ENCODE measurements around the gene HIKESHI. TPM values are rescaled to one million over a fixed set of nuclear protein-coding genes. Genes with fewer than 3 reads are reported as not detected.
"Not testable (repeated sequence)": the region's sequence is repeated elsewhere in the genome, so short reads cannot be mapped to it uniquely, and the experiment has no call there.

HIKESHI gene
- total and polyA plus RNA-seq, 2 experiments from 2014 or later = 46.2 to 61.9 TPM

GRCh38 chr11:86341382-86341781 lies 39.3 kb downstream of the HIKESHI start:
- 87% methylated on average over 3 of the region's 3 CpGs for WGBS (ENCODE audit: low lambda C conversion rate, missing lambda C conversion rate)
- H3K27ac ChIP-seq = no peak overlapping the region
- no peaks in the 10 kb centered on the region for H3K9me3 ChIP-seq (ENCODE audit: low read depth)
- no peaks in the 10 kb centered on the region for H3K4me1 ChIP-seq (ENCODE audit: insufficient read depth)
- DNase-seq (ENCODE audit: low spot score) = no peak
- H3K9me2 ChIP-seq (replicated peaks; ENCODE audit: insufficient read depth) = no peaks in the 10 kb centered on the region
- no peak for TF ChIP-seq EZH2phosphoT487 (IDR thresholded peaks at IDR 0.05; ENCODE audit: low read depth, severe bottlenecking, unreplicated experiment)
- no peak for TF ChIP-seq EZH2 (IDR thresholded peaks at IDR 0.05; ENCODE audit: borderline replicate concordance)
- TF ChIP-seq, protein P1, sequence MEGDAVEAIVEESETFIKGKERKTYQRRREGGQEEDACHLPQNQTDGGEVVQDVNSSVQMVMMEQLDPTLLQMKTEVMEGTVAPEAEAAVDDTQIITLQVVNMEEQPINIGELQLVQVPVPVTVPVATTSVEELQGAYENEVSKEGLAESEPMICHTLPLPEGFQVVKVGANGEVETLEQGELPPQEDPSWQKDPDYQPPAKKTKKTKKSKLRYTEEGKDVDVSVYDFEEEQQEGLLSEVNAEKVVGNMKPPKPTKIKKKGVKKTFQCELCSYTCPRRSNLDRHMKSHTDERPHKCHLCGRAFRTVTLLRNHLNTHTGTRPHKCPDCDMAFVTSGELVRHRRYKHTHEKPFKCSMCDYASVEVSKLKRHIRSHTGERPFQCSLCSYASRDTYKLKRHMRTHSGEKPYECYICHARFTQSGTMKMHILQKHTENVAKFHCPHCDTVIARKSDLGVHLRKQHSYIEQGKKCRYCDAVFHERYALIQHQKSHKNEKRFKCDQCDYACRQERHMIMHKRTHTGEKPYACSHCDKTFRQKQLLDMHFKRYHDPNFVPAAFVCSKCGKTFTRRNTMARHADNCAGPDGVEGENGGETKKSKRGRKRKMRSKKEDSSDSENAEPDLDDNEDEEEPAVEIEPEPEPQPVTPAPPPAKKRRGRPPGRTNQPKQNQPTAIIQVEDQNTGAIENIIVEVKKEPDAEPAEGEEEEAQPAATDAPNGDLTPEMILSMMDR (IDR thresholded peaks at IDR 0.05; ENCODE audit: poor library complexity) = no peak
- H2AFZ ChIP-seq = no peak overlapping the region
- no peak overlapping the region for H3K4me3 ChIP-seq
- no peaks in the 10 kb centered on the region for H3K27me3 ChIP-seq
- no peaks in the 10 kb centered on the region for H3K36me3 ChIP-seq (replicated peaks; ENCODE audit: insufficient read depth, low read depth)
- no peak overlapping the region for H3K4me2 ChIP-seq
- peaks cover 8% of the 10 kb centered on the region for H3K79me2 ChIP-seq
- no peaks in the 10 kb centered on the region for H4K20me1 ChIP-seq (ENCODE audit: insufficient read depth, poor library complexity, severe bottlenecking)

- Histone ChIP-seq H3K79me2 (peaks cover 7% of the 10 kb centered on the region), H4K20me1 (ENCODE audit: insufficient read depth, poor library complexity, severe bottlenecking) (no peaks in the 10 kb centered on the region), H3K27me3 (no peaks in the 10 kb centered on the region), H2AFZ (no peak overlapping the region), H3K9me2 (replicated peaks; ENCODE audit: insufficient read depth) (no peaks in the 10 kb centered on the region), H3K27ac (no peak overlapping the region), H3K4me1 (ENCODE audit: insufficient read depth) (no peaks in the 10 kb centered on the region), H3K36me3 (replicated peaks; ENCODE audit: insufficient read depth, low read depth) (no peaks in the 10 kb centered on the region), H3K9me3 (ENCODE audit: low read depth) (no peaks in the 10 kb centered on the region), H3K4me3 (no peak overlapping the region), H3K4me2 (no peak overlapping the region)
- TF ChIP-seq, protein P1 (IDR thresholded peaks at IDR 0.05; ENCODE audit: poor library complexity) = no peak
- TF ChIP-seq EZH2 (IDR thresholded peaks at IDR 0.05; ENCODE audit: borderline replicate concordance) = no peak
- TF ChIP-seq EZH2phosphoT487 (IDR thresholded peaks at IDR 0.05; ENCODE audit: low read depth, severe bottlenecking, unreplicated experiment) = no peak
- no peak for DNase-seq (ENCODE audit: low spot score)
- WGBS (ENCODE audit: low lambda C conversion rate, missing lambda C conversion rate) = 97% methylated on average over 3 of the region's 3 CpGs
Measured at GRCh38 chr11:86346513-86346912, 44.5 kb downstream of the HIKESHI start.

GRCh38 chr11:86355256-86355655 lies 53.2 kb downstream of the HIKESHI start:
- Histone ChIP-seq H3K27me3 (no peaks in the 10 kb centered on the region), H4K20me1 (ENCODE audit: insufficient read depth, poor library complexity, severe bottlenecking) (no peaks in the 10 kb centered on the region), H3K4me2 (no peak overlapping the region), H3K79me2 (no peaks in the 10 kb centered on the region), H3K36me3 (replicated peaks; ENCODE audit: insufficient read depth, low read depth) (no peaks in the 10 kb centered on the region), H3K4me1 (ENCODE audit: insufficient read depth) (no peaks in the 10 kb centered on the region), H3K4me3 (no peak overlapping the region), H3K9me2 (replicated peaks; ENCODE audit: insufficient read depth) (no peaks in the 10 kb centered on the region), H2AFZ (no peak overlapping the region), H3K9me3 (ENCODE audit: low read depth) (no peaks in the 10 kb centered on the region), H3K27ac (no peak overlapping the region)
- no peak for DNase-seq (ENCODE audit: low spot score)
- TF ChIP-seq, protein P1 (IDR thresholded peaks at IDR 0.05; ENCODE audit: poor library complexity) = no peak
- WGBS (ENCODE audit: low lambda C conversion rate, missing lambda C conversion rate) = 83% methylated on average over 4 of the region's 4 CpGs

DNA sequence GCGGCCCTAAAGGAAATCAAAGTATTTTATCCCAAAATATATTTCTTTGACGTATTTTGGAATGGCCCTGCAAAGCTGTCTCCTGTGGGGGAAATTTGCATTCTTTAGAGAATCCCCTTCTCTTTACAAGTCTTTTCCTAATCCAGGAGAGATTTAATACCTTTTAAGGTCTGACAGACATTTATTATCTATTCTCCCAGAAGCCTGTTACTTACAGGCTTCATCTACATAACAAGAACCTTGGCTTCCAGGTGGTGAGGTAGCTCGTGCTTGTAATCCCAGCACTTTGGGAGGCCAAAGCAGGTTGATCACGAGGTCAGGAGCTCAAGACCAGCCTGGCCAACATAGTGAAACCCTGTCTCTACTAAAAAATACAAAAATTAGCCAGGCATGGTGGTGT lies 55.4 kb downstream of the HIKESHI start:
- not testable (repeated sequence) for H4K20me1 ChIP-seq (ENCODE audit: insufficient read depth, poor library complexity, severe bottlenecking); H3K36me3 ChIP-seq (replicated peaks; ENCODE audit: insufficient read depth, low read depth); H2AFZ ChIP-seq; H3K9me3 ChIP-seq (ENCODE audit: low read depth); H3K79me2 ChIP-seq; H3K4me2 ChIP-seq; DNase-seq (ENCODE audit: low spot score); H3K4me1 ChIP-seq (ENCODE audit: insufficient read depth); H3K27me3 ChIP-seq; H3K27ac ChIP-seq; H3K9me2 ChIP-seq (replicated peaks; ENCODE audit: insufficient read depth); H3K4me3 ChIP-seq
- 67% methylated on average over 4 of the region's 4 CpGs for WGBS (ENCODE audit: low lambda C conversion rate, missing lambda C conversion rate)
